ENCODE measurements around the gene CCDC88C. TPM values are rescaled to one million over a fixed set of nuclear protein-coding genes. Genes with fewer than 3 reads are reported as not detected.
A peak's percentile ranks its signal among the peaks of the same experiment; 100 is the strongest.
"Not testable (repeated sequence)": the region's sequence is repeated elsewhere in the genome, so short reads cannot be mapped to it uniquely, and the experiment has no call there.

The CCDC88C gene
- total RNA-seq, 1 donor from 2014 or later = 9.2 TPM

DNA sequence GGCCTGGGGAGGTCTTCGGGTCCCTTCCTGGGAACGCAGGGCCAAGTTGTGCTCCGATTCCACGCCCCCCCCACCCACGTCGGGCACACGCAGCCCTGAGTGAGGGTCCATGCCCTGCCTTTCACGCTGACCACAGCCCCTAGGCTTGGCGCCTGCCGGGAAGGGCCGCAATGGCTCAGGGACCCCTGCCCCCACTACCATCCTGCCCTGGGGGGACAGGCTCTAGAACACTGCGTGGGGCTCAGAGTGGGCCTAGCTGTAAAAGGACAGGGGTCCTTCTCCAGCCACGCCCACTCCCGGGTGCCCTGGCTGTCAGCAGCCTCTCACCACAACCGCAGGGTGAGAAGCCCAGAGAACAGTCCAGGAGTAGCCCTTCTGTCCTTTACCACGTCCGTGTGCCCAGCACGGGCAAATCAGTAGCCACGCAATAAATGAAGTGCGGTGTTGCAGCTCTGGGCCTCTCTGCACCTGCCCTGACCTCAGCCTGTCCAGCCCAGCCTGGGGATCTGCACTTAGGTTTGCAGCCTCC, 163.8 kb downstream of the CCDC88C start:
- no peak overlapping the region for H3K27ac ChIP-seq
- DNase-seq (ENCODE audit: low spot score in 2 of 2) = no peak

DNA sequence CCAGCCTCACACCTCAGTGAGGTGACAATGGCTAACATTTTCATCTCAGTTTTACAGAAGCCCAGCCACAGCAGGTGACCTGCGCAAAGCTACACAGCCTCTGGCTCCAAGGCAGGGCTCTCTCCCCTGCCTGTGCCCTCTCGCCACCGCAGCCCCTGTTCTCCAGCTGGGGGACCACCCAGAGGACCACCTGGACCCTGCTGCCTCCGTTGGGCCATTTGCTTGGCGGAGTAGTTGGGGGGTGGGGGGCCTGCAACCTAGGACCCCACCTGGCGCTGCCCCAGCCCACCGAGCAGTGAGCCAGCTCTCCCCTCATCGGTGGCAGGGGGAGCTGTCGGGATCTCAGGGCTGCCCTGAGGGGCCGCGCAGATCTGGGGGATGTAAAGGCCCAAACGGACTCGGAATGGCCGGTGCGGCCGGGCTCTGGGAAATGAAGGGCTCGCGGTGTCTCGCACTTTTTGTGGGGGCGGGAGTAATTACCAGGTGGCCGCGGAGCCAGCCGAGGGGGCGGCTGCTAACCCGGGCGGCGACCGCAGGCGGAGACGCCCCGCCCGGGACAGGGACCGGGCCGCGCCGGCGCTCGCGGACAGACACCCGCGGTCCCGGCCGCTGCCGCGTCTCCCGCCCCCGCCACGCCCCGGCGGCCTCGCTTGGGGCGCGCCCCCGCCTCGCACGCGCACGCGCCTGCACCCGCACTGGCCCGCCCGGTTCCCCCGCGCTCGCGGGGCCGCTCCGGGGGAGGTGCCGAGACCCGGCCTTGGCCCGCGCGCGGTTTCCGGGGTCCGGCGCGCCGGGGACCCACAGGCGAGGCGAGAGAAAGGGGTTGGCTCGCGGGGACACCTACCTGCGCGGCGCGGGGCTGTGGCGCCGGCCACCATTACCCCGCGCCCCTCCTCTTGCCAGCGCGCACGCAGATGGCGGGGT, 164.5 kb downstream of the CCDC88C start:
- H3K9me3 ChIP-seq = no peaks in the 10 kb centered on the region
- no peak for DNase-seq (ENCODE audit: low spot score in 2 of 2)
- H3K4me1 ChIP-seq = peaks cover 4 to 5% of the 10 kb centered on the region in 2 donors
- H3K27me3 ChIP-seq = peaks cover 4% of the 10 kb centered on the region
- TF ChIP-seq, protein P1, sequence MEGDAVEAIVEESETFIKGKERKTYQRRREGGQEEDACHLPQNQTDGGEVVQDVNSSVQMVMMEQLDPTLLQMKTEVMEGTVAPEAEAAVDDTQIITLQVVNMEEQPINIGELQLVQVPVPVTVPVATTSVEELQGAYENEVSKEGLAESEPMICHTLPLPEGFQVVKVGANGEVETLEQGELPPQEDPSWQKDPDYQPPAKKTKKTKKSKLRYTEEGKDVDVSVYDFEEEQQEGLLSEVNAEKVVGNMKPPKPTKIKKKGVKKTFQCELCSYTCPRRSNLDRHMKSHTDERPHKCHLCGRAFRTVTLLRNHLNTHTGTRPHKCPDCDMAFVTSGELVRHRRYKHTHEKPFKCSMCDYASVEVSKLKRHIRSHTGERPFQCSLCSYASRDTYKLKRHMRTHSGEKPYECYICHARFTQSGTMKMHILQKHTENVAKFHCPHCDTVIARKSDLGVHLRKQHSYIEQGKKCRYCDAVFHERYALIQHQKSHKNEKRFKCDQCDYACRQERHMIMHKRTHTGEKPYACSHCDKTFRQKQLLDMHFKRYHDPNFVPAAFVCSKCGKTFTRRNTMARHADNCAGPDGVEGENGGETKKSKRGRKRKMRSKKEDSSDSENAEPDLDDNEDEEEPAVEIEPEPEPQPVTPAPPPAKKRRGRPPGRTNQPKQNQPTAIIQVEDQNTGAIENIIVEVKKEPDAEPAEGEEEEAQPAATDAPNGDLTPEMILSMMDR (IDR thresholded peaks at IDR 0.05) = no peak
- no peak overlapping the region for H3K27ac ChIP-seq
- intact Hi-C loops (cut with DNase I) = no loop called here
- H3K4me3 ChIP-seq = peak overlapping the region; percentile 66 to 71
- H3K36me3 ChIP-seq = no peaks in the 10 kb centered on the region

More for the DNA sequence above, 163.8 kb downstream of the CCDC88C start:
- TF ChIP-seq, protein P1 (IDR thresholded peaks at IDR 0.05) = no peak
- intact Hi-C loops (cut with DNase I) = no loop called here
- Histone ChIP-seq H3K27me3 (peaks cover 4% of the 10 kb centered on the region), H3K4me3 (peak overlapping the region; percentile 66 to 71), H3K9me3 (no peaks in the 10 kb centered on the region), H3K4me1 (peaks cover 4 to 5% of the 10 kb centered on the region in 2 donors), H3K36me3 (no peaks in the 10 kb centered on the region)

DNA sequence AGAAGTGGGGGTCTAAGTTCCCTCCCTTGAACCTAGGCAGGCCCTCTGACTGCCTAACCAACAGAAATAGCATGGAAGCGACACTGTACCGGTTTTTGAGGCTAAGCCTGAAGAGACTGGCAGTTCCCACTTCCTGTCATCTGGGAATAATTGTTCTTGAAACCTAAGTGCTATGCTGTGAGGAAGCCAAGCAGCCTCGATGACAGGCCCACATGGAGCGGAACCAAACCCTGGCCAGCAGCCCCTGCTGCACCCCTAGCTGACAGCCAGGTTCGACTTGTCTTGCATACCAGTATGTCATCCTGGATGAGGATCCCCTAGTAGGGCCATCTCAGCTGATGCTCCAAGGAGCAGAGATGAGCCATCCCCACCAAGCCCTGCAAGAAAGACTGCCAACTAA, 166.7 kb downstream of the CCDC88C start:
- H3K27me3 ChIP-seq = peaks cover 4% of the 10 kb centered on the region
- TF ChIP-seq, protein P1 (IDR thresholded peaks at IDR 0.05) = no peak
- intact Hi-C loops (cut with DNase I) = no loop called here
- no peak for DNase-seq (ENCODE audit: low spot score in 2 of 2)
- no peak overlapping the region for H3K27ac ChIP-seq
- peaks cover 4 to 5% of the 10 kb centered on the region in 2 donors for H3K4me1 ChIP-seq
- no peak overlapping the region for H3K4me3 ChIP-seq
- H3K9me3 ChIP-seq = no peaks in the 10 kb centered on the region
- H3K36me3 ChIP-seq = no peaks in the 10 kb centered on the region

DNA sequence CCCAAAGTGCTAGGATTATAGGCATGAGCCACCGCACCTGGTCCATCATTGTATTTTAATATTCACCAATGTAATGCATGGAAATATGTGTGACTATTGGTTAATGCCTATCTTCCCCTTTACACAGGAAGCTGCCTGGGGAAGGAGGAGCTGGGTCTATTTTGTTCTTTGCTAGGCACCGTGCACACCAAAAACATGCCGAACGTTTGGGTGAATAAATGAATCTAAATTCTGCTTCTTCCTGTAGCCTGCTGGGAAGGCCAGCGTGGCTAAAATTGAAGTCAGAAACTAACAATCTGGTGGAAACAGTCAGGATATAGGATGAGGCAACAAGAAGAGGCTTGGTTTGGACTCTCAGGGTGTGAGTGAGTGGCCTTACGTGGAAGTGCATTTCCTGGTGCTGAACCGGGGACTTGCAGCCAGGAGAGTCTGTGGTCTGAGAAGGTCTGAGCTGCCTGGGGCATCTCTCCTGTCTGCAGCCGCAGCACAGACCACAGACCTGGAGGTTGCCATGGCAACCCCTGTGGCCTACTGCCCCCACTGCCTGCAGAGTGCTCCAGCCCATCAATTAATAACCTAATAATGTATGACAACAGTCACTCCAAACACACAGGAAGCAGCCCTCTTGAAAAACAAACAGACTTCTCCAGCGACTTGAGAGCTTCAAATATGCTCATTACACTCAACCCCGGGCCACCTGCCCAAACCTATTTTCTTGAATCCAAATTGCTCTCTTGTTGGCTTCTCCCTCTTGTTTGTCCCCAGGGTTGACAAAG, 167.6 kb downstream of the CCDC88C start:
- Histone ChIP-seq H3K4me1 (peaks cover 4 to 5% of the 10 kb centered on the region in 2 donors), H3K27me3 (peaks cover 4% of the 10 kb centered on the region), H3K9me3 (no peaks in the 10 kb centered on the region), H3K4me3 (no peak overlapping the region), H3K27ac (no peak overlapping the region), H3K36me3 (no peaks in the 10 kb centered on the region)
- no peak for DNase-seq (ENCODE audit: low spot score in 2 of 2)
- TF ChIP-seq, protein P1 (IDR thresholded peaks at IDR 0.05) = no peak
- intact Hi-C loops (cut with DNase I) = no loop called here

DNA sequence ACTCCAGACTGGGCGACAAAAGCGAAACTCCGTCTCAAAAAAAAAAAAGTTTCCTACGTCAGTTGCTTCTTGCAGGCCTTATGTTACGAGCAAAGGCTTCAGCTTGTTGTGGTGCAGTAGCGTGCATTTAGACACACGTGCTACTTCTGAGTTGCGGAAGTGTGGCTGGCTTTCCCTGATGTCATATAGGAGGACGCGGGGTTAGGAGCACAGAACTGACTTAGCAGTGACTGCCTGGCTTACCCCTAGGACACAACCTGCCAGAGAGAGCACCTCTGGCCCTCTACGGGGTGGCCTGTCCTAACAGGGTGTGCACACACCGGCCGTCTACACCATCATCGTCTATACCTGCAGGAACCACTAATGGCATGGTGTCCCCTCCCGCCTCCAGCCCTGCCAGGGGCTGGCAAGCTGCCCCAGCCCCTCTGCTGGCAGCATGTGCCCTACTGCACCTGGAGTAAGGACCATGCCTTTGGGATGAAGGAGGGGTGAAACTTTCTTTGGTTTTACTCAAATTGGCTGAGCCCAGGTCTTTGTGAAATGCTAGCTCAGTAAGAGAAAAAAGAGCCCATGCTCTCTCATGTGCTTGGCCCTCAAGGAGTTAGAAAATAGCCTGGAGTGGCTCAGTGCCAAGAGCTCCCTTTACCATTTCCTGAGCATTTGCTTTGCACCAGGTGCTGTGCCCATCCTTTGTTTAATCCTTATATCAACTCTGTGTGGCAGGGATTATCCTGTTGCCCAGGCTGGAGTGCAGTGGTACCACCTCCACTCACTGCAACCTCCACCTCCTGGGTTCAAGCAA, 171.4 kb downstream of the CCDC88C start:
- Histone ChIP-seq H3K9me3 (no peaks in the 10 kb centered on the region), H3K36me3 (no peaks in the 10 kb centered on the region), H3K4me1 (no peaks in the 10 kb centered on the region), H3K27me3 (no peaks in the 10 kb centered on the region), H3K4me3 (no peak overlapping the region), H3K27ac (no peak overlapping the region)
- TF ChIP-seq, protein P1 (IDR thresholded peaks at IDR 0.05) = no peak
- intact Hi-C loops (cut with DNase I) = no loop called here
- DNase-seq (ENCODE audit: low spot score in 2 of 2) = no peak

DNA sequence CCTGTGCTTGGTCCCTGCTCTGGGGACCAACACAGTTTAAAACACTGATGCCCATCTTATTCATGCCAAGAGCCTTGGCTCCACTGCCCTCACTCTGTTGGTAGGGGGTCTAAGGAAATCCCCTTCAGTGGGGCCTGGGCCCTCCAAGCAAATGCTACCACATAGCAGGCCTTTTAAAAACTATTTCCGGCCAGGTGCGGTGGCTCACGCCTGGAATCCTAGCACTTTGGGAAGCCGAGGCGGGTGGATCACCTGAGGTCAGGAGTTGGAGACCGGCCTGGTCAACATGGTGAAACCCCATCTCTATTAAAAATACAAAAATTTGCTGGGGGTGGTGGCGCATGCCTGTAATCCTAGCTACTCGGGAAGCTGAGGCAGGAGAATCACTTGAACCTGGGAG, 172.0 kb downstream of the CCDC88C start:
- H3K9me3 ChIP-seq; H3K4me3 ChIP-seq; H3K4me1 ChIP-seq; H3K27ac ChIP-seq; intact Hi-C loops (cut with DNase I); H3K27me3 ChIP-seq; DNase-seq (ENCODE audit: low spot score in 2 of 2); H3K36me3 ChIP-seq: not testable (repeated sequence)

Data from ascending aorta (tissue), 2 donors.